Measurements from ENCODE around the gene DLG1. TPM values are rescaled to one million over a fixed set of nuclear protein-coding genes. Genes with fewer than 3 reads are reported as not detected.

The DLG1 gene
- total RNA-seq, 1 experiment from 2014 or later, result 89.8 TPM

DNA sequence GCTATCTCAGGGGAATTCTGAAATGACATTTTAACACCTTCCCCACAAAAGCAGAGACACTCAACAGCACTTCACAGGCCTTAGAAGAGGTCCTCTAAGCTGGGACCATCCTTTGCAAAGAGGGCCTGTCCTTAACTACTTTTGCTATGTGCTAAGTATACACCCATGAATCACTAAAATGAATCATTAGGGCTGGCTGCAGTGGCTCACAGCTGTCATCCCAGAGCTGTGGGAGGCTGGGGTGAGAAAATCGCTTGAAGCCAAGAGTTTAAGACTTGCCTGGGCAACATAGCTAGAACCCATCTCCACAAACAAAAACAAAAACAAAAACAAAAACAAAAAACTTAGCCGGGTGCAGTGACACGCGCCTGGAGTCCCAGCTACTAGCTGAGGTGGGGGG is 214.9 kb downstream of the DLG1 start:
- H4K20me1 ChIP-seq (ENCODE audit: insufficient read depth), result no peaks in the 10 kb centered on the region
- no peaks in the 10 kb centered on the region for H3K9me2 ChIP-seq (ENCODE audit: insufficient read depth)
- POLR2A ChIA-PET, result no interaction called here
- no peak overlapping the region for H3K4me3 ChIP-seq (replicated peaks in 1 of 2; ENCODE audit: low read depth in 1 of 2, low read length in 2 of 2)
- no peak overlapping the region for H3K4me2 ChIP-seq (ENCODE audit: low read length)
- no peak overlapping the region for H3K9ac ChIP-seq (ENCODE audit: low read length)
- no peaks in the 10 kb centered on the region; a peak in 1 of 4 replicates for H3K36me3 ChIP-seq (ENCODE audit: control insufficient read depth in 1 of 2, insufficient read depth in 2 of 2, low read length in 2 of 2)
- ATAC-seq (no peak), DNase-seq (ENCODE audit: low read depth, low spot score) (no peak)
- H3K27me3 ChIP-seq (ENCODE audit: insufficient read depth, low read length), result no peaks in the 10 kb centered on the region
- H3K4me1 ChIP-seq (ENCODE audit: control insufficient read depth in 1 of 2, insufficient read depth in 2 of 2, low read length in 2 of 2), result peaks cover 0 to 9% of the 10 kb centered on the region in 2 experiments; a peak in 2 of 4 replicates
- RAD21 ChIA-PET (ENCODE audit: low non-redundant PET in 1 of 2, low total read pairs in 2 of 2, uncharacterized antibody in 2 of 2, unreplicated experiment in 2 of 2), result no interaction called here
- TF ChIP-seq ELF1 (IDR thresholded peaks at IDR 0.05; ENCODE audit: borderline replicate concordance, low read depth) (no peak), EZH2 (IDR thresholded peaks at IDR 0.05) (no peak)
- TF ChIP-seq, protein P1, sequence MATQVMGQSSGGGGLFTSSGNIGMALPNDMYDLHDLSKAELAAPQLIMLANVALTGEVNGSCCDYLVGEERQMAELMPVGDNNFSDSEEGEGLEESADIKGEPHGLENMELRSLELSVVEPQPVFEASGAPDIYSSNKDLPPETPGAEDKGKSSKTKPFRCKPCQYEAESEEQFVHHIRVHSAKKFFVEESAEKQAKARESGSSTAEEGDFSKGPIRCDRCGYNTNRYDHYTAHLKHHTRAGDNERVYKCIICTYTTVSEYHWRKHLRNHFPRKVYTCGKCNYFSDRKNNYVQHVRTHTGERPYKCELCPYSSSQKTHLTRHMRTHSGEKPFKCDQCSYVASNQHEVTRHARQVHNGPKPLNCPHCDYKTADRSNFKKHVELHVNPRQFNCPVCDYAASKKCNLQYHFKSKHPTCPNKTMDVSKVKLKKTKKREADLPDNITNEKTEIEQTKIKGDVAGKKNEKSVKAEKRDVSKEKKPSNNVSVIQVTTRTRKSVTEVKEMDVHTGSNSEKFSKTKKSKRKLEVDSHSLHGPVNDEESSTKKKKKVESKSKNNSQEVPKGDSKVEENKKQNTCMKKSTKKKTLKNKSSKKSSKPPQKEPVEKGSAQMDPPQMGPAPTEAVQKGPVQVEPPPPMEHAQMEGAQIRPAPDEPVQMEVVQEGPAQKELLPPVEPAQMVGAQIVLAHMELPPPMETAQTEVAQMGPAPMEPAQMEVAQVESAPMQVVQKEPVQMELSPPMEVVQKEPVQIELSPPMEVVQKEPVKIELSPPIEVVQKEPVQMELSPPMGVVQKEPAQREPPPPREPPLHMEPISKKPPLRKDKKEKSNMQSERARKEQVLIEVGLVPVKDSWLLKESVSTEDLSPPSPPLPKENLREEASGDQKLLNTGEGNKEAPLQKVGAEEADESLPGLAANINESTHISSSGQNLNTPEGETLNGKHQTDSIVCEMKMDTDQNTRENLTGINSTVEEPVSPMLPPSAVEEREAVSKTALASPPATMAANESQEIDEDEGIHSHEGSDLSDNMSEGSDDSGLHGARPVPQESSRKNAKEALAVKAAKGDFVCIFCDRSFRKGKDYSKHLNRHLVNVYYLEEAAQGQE (IDR thresholded peaks at IDR 0.05; ENCODE audit: low read depth), result no peak
- CTCF ChIA-PET, result interaction anchor here (0.6 kb wide), 1 partner anchor 426 kb away, joined by 3 read pairs; no protein-coding TSS in a partner anchor
- no TSS peak for BruUV-seq (replicated peaks)
- H3K79me2 ChIP-seq (ENCODE audit: insufficient read depth, low read length), result no peaks in the 10 kb centered on the region; the same call in 1 of the 2 replicates
- H2AFZ ChIP-seq (ENCODE audit: low read depth, low read length, poor library complexity, severe bottlenecking), result no peak overlapping the region
- no peaks in the 10 kb centered on the region for H3K9me3 ChIP-seq (ENCODE audit: control insufficient read depth in 1 of 2, insufficient read depth in 1 of 2, low read depth in 1 of 2, low read length in 2 of 2)
- no peak overlapping the region for H3K27ac ChIP-seq (ENCODE audit: low read depth, low read length)
- intact Hi-C loops (cut with micrococcal nuclease), result no loop called here

DNA sequence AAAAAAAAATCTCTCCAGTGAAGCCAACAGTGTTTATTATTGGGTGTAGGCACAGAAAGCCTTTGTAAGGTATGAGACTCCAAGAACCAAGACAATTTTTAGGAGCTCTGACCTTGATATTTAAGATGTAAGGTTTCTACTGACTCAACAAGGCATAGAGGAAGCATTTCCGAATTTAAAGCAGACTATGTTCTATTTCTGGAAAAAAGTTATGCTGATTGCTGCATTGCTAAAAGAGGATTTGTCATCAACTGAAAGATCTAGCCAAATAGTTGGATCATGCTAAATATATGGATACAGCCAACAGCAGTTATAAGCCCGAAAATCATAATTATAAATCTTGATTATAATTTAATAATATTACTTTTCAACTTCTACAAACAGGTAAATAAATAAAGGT is 215.5 kb downstream of the DLG1 start:
- no peaks in the 10 kb centered on the region for H3K9me2 ChIP-seq (ENCODE audit: insufficient read depth)
- H4K20me1 ChIP-seq (ENCODE audit: insufficient read depth), result no peaks in the 10 kb centered on the region
- H3K27ac ChIP-seq (ENCODE audit: low read depth, low read length), result no peak overlapping the region
- H3K79me2 ChIP-seq (ENCODE audit: insufficient read depth, low read length), result no peaks in the 10 kb centered on the region; the same call in 1 of the 2 replicates
- H3K4me3 ChIP-seq (replicated peaks in 1 of 2; ENCODE audit: low read depth in 1 of 2, low read length in 2 of 2), result no peak overlapping the region
- ChIA-PET RAD21 (ENCODE audit: low non-redundant PET in 1 of 2, low total read pairs in 2 of 2, uncharacterized antibody in 2 of 2, unreplicated experiment in 2 of 2) (no interaction called here), POLR2A (no interaction called here), CTCF (no interaction called here)
- intact Hi-C loops (cut with micrococcal nuclease), result no loop called here
- DNase-seq (ENCODE audit: low read depth, low spot score) (no peak), ATAC-seq (no peak)
- H3K27me3 ChIP-seq (ENCODE audit: insufficient read depth, low read length), result no peaks in the 10 kb centered on the region
- no peak overlapping the region for H3K9ac ChIP-seq (ENCODE audit: low read length)
- peaks cover 0 to 9% of the 10 kb centered on the region in 2 experiments; a peak in 2 of 4 replicates for H3K4me1 ChIP-seq (ENCODE audit: control insufficient read depth in 1 of 2, insufficient read depth in 2 of 2, low read length in 2 of 2)
- H3K4me2 ChIP-seq (ENCODE audit: low read length), result no peak overlapping the region
- H2AFZ ChIP-seq (ENCODE audit: low read depth, low read length, poor library complexity, severe bottlenecking), result no peak overlapping the region
- no peaks in the 10 kb centered on the region; a peak in 1 of 4 replicates for H3K36me3 ChIP-seq (ENCODE audit: control insufficient read depth in 1 of 2, insufficient read depth in 2 of 2, low read length in 2 of 2)
- no TSS peak for BruUV-seq (replicated peaks)
- no peaks in the 10 kb centered on the region for H3K9me3 ChIP-seq (ENCODE audit: control insufficient read depth in 1 of 2, insufficient read depth in 1 of 2, low read depth in 1 of 2, low read length in 2 of 2)
- TF ChIP-seq RAD21 (IDR thresholded peaks at IDR 0.05; ENCODE audit: low read depth) (no peak), EZH2 (IDR thresholded peaks at IDR 0.05) (no peak), CEBPB (IDR thresholded peaks at IDR 0.05; ENCODE audit: low read depth) (no peak), ZFX (IDR thresholded peaks at IDR 0.05) (no peak), JUND (IDR thresholded peaks at IDR 0.05) (no peak), TCF7L2 (IDR thresholded peaks at IDR 0.05; ENCODE audit: borderline replicate concordance, extremely low read depth, insufficient read depth, insufficient read length) (no peak), SP1 (IDR thresholded peaks at IDR 0.05; ENCODE audit: low read depth) (no peak), EGR1 (IDR thresholded peaks at IDR 0.05; ENCODE audit: low read depth) (no peak), YY1 (IDR thresholded peaks at IDR 0.05; ENCODE audit: extremely low read depth, insufficient replicate concordance, low read depth, low read length) (no peak), SRF (IDR thresholded peaks at IDR 0.05; ENCODE audit: low read depth) (no peak), ELF1 (IDR thresholded peaks at IDR 0.05; ENCODE audit: borderline replicate concordance, low read depth) (no peak), POLR2A (IDR thresholded peaks at IDR 0.05; ENCODE audit: borderline replicate concordance, extremely low read depth, insufficient read depth, insufficient read length) (no peak)
- TF ChIP-seq, protein P2, sequence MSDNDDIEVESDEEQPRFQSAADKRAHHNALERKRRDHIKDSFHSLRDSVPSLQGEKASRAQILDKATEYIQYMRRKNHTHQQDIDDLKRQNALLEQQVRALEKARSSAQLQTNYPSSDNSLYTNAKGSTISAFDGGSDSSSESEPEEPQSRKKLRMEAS (IDR thresholded peaks at IDR 0.05), result no peak
- TF ChIP-seq, protein P3, sequence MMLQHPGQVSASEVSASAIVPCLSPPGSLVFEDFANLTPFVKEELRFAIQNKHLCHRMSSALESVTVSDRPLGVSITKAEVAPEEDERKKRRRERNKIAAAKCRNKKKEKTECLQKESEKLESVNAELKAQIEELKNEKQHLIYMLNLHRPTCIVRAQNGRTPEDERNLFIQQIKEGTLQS (IDR thresholded peaks at IDR 0.05), result no peak
- TF ChIP-seq, protein P4, sequence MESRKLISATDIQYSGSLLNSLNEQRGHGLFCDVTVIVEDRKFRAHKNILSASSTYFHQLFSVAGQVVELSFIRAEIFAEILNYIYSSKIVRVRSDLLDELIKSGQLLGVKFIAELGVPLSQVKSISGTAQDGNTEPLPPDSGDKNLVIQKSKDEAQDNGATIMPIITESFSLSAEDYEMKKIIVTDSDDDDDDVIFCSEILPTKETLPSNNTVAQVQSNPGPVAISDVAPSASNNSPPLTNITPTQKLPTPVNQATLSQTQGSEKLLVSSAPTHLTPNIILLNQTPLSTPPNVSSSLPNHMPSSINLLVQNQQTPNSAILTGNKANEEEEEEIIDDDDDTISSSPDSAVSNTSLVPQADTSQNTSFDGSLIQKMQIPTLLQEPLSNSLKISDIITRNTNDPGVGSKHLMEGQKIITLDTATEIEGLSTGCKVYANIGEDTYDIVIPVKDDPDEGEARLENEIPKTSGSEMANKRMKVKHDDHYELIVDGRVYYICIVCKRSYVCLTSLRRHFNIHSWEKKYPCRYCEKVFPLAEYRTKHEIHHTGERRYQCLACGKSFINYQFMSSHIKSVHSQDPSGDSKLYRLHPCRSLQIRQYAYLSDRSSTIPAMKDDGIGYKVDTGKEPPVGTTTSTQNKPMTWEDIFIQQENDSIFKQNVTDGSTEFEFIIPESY (IDR thresholded peaks at IDR 0.05; ENCODE audit: extremely low read depth, insufficient replicate concordance, low read length), result no peak

Data from HCT116 (cell line).